HepG2 (cell line): ENCODE measurements around the gene THSD4. TPM values are rescaled to one million over a fixed set of nuclear protein-coding genes. Genes with fewer than 3 reads are reported as not detected.

ENCODE experiments used
- ATF2 ChIP-seq: sonication (generic); formaldehyde crosslinking; IDR thresholded peaks from 2 replicates; pipeline ENCODE4 v1.4.0; 2020; ENCODE audit warnings: missing genetic modification reagents
- BCL6 ChIP-seq: IDR thresholded peaks from 2 replicates; pipeline ENCODE4 v1.6.1; 2016; ENCODE audit warnings: missing genetic modification reagents, missing compliant biosample characterization
- BRF2 ChIP-seq: sonication (generic); formaldehyde crosslinking; IDR thresholded peaks from 2 replicates; pipeline ENCODE4 v1.8.1; 2022; ENCODE audit warnings: mild to moderate bottlenecking, missing genetic modification reagents
- CCAR2 ChIP-seq: fragments of 200-400 bp; formaldehyde crosslinking; optimal IDR thresholded peaks from 2 replicates; pipeline ENCODE3; 2018; ENCODE audit warnings: low read depth, mild to moderate bottlenecking, low read length, moderate library complexity
- CEBPB ChIP-seq: IDR thresholded peaks from 2 replicates; pipeline ENCODE4 v1.6.1; 2011; ENCODE audit warnings: low read depth, low read length, improper control_type of control experiment, borderline replicate concordance
- DR1 ChIP-seq: sonication (generic); formaldehyde crosslinking; IDR thresholded peaks from 2 replicates; pipeline ENCODE4 v1.8.0; 2021; ENCODE audit warnings: mild to moderate bottlenecking, missing genetic modification reagents, inconsistent platforms
- EP300 ChIP-seq, 3 experiments: sonication (generic) in 1 of 3; formaldehyde crosslinking in 1 of 3; IDR thresholded peaks; 2 replicates each; pipeline versions ENCODE4 v1.5.1 to v1.6.1; 2011 to 2020; ENCODE audit warnings: low read depth in 2 of 3, low read length in 2 of 3, borderline replicate concordance in 1 of 3, improper control_type of control experiment in 1 of 3, mild to moderate bottlenecking in 1 of 3, missing genetic modification reagents in 1 of 3, moderate library complexity in 1 of 3
- FOSL2 ChIP-seq: sonication (generic); formaldehyde crosslinking; IDR thresholded peaks from 2 replicates; pipeline ENCODE4 v1.4.0; 2020; ENCODE audit warnings: missing genetic modification reagents
- FOXA3 ChIP-seq: IDR thresholded peaks from 2 replicates; pipeline ENCODE4 v1.6.1; 2016; ENCODE audit warnings: missing genetic modification reagents, missing compliant biosample characterization
- FOXK1 ChIP-seq: sonication (generic); formaldehyde crosslinking; IDR thresholded peaks from 2 replicates; pipeline ENCODE4 v1.4.0; 2020; ENCODE audit warnings: low read depth, missing genetic modification reagents, borderline replicate concordance
- FOXO1 ChIP-seq: sonication (generic); formaldehyde crosslinking; IDR thresholded peaks from 2 replicates; pipeline ENCODE4 v1.4.0; 2020; ENCODE audit warnings: missing genetic modification reagents
- FOXP1 ChIP-seq, 2 experiments: fragments of 450-650 bp in 1 of 2; IDR thresholded peaks; 2 replicates each; pipeline ENCODE4 v1.6.1; 2017 to 2018; ENCODE audit warnings: antibody characterized with exemption in 1 of 2
- GFI1 ChIP-seq: sonication (generic); formaldehyde crosslinking; IDR thresholded peaks from 2 replicates; pipeline ENCODE4 v1.5.0; 2020; ENCODE audit warnings: missing genetic modification reagents, mild to moderate bottlenecking, borderline replicate concordance
- HDAC2 ChIP-seq: sonication (generic); formaldehyde crosslinking; IDR thresholded peaks from 2 replicates; pipeline ENCODE4 v1.4.0; 2020; ENCODE audit warnings: missing genetic modification reagents
- JUN ChIP-seq: sonication (generic); formaldehyde crosslinking; IDR thresholded peaks from 2 replicates; pipeline ENCODE4 v1.4.0; 2020; ENCODE audit warnings: mild to moderate bottlenecking, missing genetic modification reagents
- KDM6A ChIP-seq: IDR thresholded peaks from 2 replicates; pipeline ENCODE4 v1.6.1; 2016; ENCODE audit warnings: low read depth
- MXI1 ChIP-seq: IDR thresholded peaks from 3 replicates; pipeline ENCODE4 v1.6.1; 2012; ENCODE audit warnings: low read depth, low read length, inconsistent platforms, borderline replicate concordance
- RXRB ChIP-seq: IDR thresholded peaks from 2 replicates; pipeline ENCODE4 v1.6.1; 2016; ENCODE audit warnings: borderline replicate concordance, missing genetic modification reagents, missing compliant biosample characterization
- SOX5 ChIP-seq: IDR thresholded peaks from 2 replicates; pipeline ENCODE4 v1.6.1; 2016; ENCODE audit warnings: borderline replicate concordance
- TCF7 ChIP-seq: sonication (generic); IDR thresholded peaks from 2 replicates; pipeline ENCODE4 v1.6.1; 2016; ENCODE audit warnings: antibody characterized with exemption, low read depth
- TFDP2 ChIP-seq: sonication (generic); formaldehyde crosslinking; IDR thresholded peaks from 2 replicates; pipeline ENCODE4 v1.4.0; 2020; ENCODE audit warnings: missing genetic modification reagents
- THAP11 ChIP-seq: IDR thresholded peaks from 2 replicates; pipeline ENCODE4 v1.6.1; 2016; ENCODE audit warnings: missing biosample characterization, missing genetic modification reagents
- ZGPAT ChIP-seq: IDR thresholded peaks from 2 replicates; pipeline ENCODE4 v1.6.1; 2016; ENCODE audit warnings: mild to moderate bottlenecking
- ZNF362 ChIP-seq: sonication (generic); formaldehyde crosslinking; IDR thresholded peaks from 2 replicates; pipeline ENCODE4 v1.4.0; 2020; ENCODE audit warnings: missing genetic modification reagents, mild to moderate bottlenecking, borderline replicate concordance
- ZNF644 ChIP-seq: IDR thresholded peaks from 2 replicates; pipeline ENCODE4 v1.6.1; 2016; ENCODE audit warnings: low read depth
- polyA plus RNA-seq, 8 experiments: library from polyadenylated mRNA; depleted of rRNA in 3 of 8; stranded (reverse) in 7 of 8; unstranded in 1 of 8; fragments of >200 nt; fragmentation: Illumina TruSeq in 4 of 8; extraction: Trizol in 4 of 8; gene quantifications; 2 replicates each; pipeline versions ENCODE4 v1.2.1 to v1.2.3, GENCODE V29; 2011 to 2016; ENCODE audit warnings: low read depth in 4 of 8, missing spikeins in 1 of 8, mixed read lengths in 1 of 8; ENCODE audit not compliant: insufficient read depth in 1 of 8
- total RNA-seq, 5 experiments: library from RNA; depleted of rRNA; stranded (reverse); fragments of >200 nt; fragmentation: Illumina TruSeq; extraction: Trizol; gene quantifications; 2 replicates each; pipeline ENCODE4 v1.2.3, GENCODE V29; 2016; ENCODE audit warnings: low read depth in 1 of 5

THSD4 gene
- total and polyA plus RNA-seq, 2 of the 13 experiments (the other 11 are each of a cell fraction or from before 2014, with no cell fraction given) = 0.07 to 0.21 TPM

- no peak for TF ChIP-seq TFDP2 (CRISPR knock-in tag)
- peak; percentile 23; the same call in 1 of the 2 replicates for TF ChIP-seq ZNF362 (CRISPR knock-in tag)
- peak; percentile 77 for TF ChIP-seq FOXA3 (CRISPR knock-in tag)
- TF ChIP-seq HDAC2 (CRISPR knock-in tag) = 0 out of 2 replicates have a peak, but pooled peaks have one; percentile 39
- 0 out of 2 replicates have a peak, but pooled peaks have one; percentile 25 for TF ChIP-seq FOXO1 (CRISPR knock-in tag)
- peak; percentile 96 for TF ChIP-seq SOX5 (CRISPR knock-in tag)
- 0 out of 2 replicates have a peak, but pooled peaks have one; percentile 23 for TF ChIP-seq FOSL2 (CRISPR knock-in tag)
- no peak for TF ChIP-seq FOXP1 (IDR thresholded peaks at IDR 0.05)
- peak; percentile 53; the same call in 1 of the 2 replicates for TF ChIP-seq FOXP1 (CRISPR knock-in tag; IDR thresholded peaks at IDR 0.05)
- no peak for TF ChIP-seq MXI1
- TF ChIP-seq THAP11 = 0 out of 2 replicates have a peak, but pooled peaks have one; percentile 16
- TF ChIP-seq KDM6A (CRISPR knock-in tag) = 0 out of 2 replicates have a peak, but pooled peaks have one; percentile 31
- no peak for TF ChIP-seq GFI1 (CRISPR knock-in tag)
- TF ChIP-seq CEBPB = peak; percentile 64; the same call in 1 of the 2 replicates
- no peak for TF ChIP-seq CCAR2
- TF ChIP-seq ZNF644 (CRISPR knock-in tag) = peak; percentile 72; the same call in 1 of the 2 replicates
- peak; percentile 33; the same call in 1 of the 2 replicates for TF ChIP-seq ZGPAT (CRISPR knock-in tag)
- no peak for TF ChIP-seq DR1 (CRISPR knock-in tag)
- peak; percentile 74 for TF ChIP-seq TCF7
- peak; percentile 52; the same call in 1 of the 2 replicates for TF ChIP-seq FOXK1 (CRISPR knock-in tag)
- peak in 1 of 2 experiments; percentile 57; a peak in 1 of 4 replicates for TF ChIP-seq EP300 (IDR thresholded peaks at IDR 0.05; ENCODE audit: low read depth in 2 of 2, low read length in 2 of 2)
- no peak for TF ChIP-seq EP300 (CRISPR knock-in tag; IDR thresholded peaks at IDR 0.05; ENCODE audit: borderline replicate concordance)
- TF ChIP-seq RXRB = peak; percentile 56; the same call in 1 of the 2 replicates
- TF ChIP-seq BRF2 (CRISPR knock-in tag) = no peak
- TF ChIP-seq BCL6 (CRISPR knock-in tag) = peak; percentile 61; the same call in 1 of the 2 replicates
- peak; percentile 66; the same call in 1 of the 2 replicates for TF ChIP-seq JUN (CRISPR knock-in tag)
- peak; percentile 96 for TF ChIP-seq ATF2 (CRISPR knock-in tag)
These were observed 251.7 kb downstream of the THSD4 start (continued) for GRCh38 chr15:71366926-71367325.
